ENCODE results near the gene PLXNC1. TPM values are rescaled to one million over a fixed set of nuclear protein-coding genes. Genes with fewer than 3 reads are reported as not detected.
"Not testable (repeated sequence)": the region's sequence is repeated elsewhere in the genome, so short reads cannot be mapped to it uniquely, and the experiment has no call there.

Gene PLXNC1
- polyA plus RNA-seq, 1 experiment = 2.2 TPM

- DNase-seq (ENCODE audit: low read depth) = no peak
- ChIA-PET POLR2A (no interaction called here), CTCF (no interaction called here)
- no peaks in the 10 kb centered on the region for H3K27me3 ChIP-seq (ENCODE audit: control insufficient read depth, insufficient read depth, low read length)
- H3K36me3 ChIP-seq (ENCODE audit: control insufficient read depth, insufficient read depth, low read length) = no peaks in the 10 kb centered on the region
- no peak for TF ChIP-seq CTCF (IDR thresholded peaks at IDR 0.05; ENCODE audit: insufficient read depth, low read depth, low read length)
- no peak overlapping the region for H3K4me3 ChIP-seq (ENCODE audit: low read depth, low read length)
Measured at GRCh38 chr12:94308612-94309011, 160.2 kb downstream of the PLXNC1 start.

- Histone ChIP-seq H3K4me3 (ENCODE audit: low read depth, low read length) (no peak overlapping the region), H3K27me3 (ENCODE audit: control insufficient read depth, insufficient read depth, low read length) (no peaks in the 10 kb centered on the region), H3K36me3 (ENCODE audit: control insufficient read depth, insufficient read depth, low read length) (no peaks in the 10 kb centered on the region)
- POLR2A ChIA-PET = no interaction called here
- TF ChIP-seq CTCF (IDR thresholded peaks at IDR 0.05; ENCODE audit: insufficient read depth, low read depth, low read length) = no peak
- CTCF ChIA-PET = no interaction called here
- no peak for DNase-seq (ENCODE audit: low read depth)
Measured at GRCh38 chr12:94309373-94309772, 161.0 kb downstream of the PLXNC1 start.

GRCh38 chr12:94312378-94312777 lies 164.0 kb downstream of the PLXNC1 start:
- H3K4me3 ChIP-seq (ENCODE audit: low read depth, low read length) = no peak overlapping the region
- H3K36me3 ChIP-seq (ENCODE audit: control insufficient read depth, insufficient read depth, low read length) = no peaks in the 10 kb centered on the region
- POLR2A ChIA-PET = no interaction called here
- H3K27me3 ChIP-seq (ENCODE audit: control insufficient read depth, insufficient read depth, low read length) = no peaks in the 10 kb centered on the region
- DNase-seq (ENCODE audit: low read depth) = no peak
- no peak for TF ChIP-seq CTCF (IDR thresholded peaks at IDR 0.05; ENCODE audit: insufficient read depth, low read depth, low read length)
- CTCF ChIA-PET = no interaction called here

- POLR2A ChIA-PET; DNase-seq (ENCODE audit: low read depth); H3K36me3 ChIP-seq (ENCODE audit: control insufficient read depth, insufficient read depth, low read length); H3K4me3 ChIP-seq (ENCODE audit: low read depth, low read length); H3K27me3 ChIP-seq (ENCODE audit: control insufficient read depth, insufficient read depth, low read length); CTCF ChIA-PET: not testable (repeated sequence)
Measured at GRCh38 chr12:94316600-94316999, 168.2 kb downstream of the PLXNC1 start.

GRCh38 chr12:94318181-94318580 lies 169.8 kb downstream of the PLXNC1 start:
- no peaks in the 10 kb centered on the region for H3K27me3 ChIP-seq (ENCODE audit: control insufficient read depth, insufficient read depth, low read length)
- no peak for TF ChIP-seq CTCF (IDR thresholded peaks at IDR 0.05; ENCODE audit: insufficient read depth, low read depth, low read length)
- ChIA-PET POLR2A (no interaction called here), CTCF (no interaction called here)
- H3K36me3 ChIP-seq (ENCODE audit: control insufficient read depth, insufficient read depth, low read length) = peaks cover 9% of the 10 kb centered on the region
- no peak for DNase-seq (ENCODE audit: low read depth)
- H3K4me3 ChIP-seq (ENCODE audit: low read depth, low read length) = no peak overlapping the region

GRCh38 chr12:94320109-94320508 lies 171.7 kb downstream of the PLXNC1 start:
- H3K4me3 ChIP-seq (ENCODE audit: low read depth, low read length) = no peak overlapping the region
- ChIA-PET CTCF (interaction anchor here (1.8 kb wide), 1 partner anchor 22 kb away, joined by 5 read pairs; no protein-coding TSS in a partner anchor), POLR2A (no interaction called here)
- no peak for DNase-seq (ENCODE audit: low read depth)
- H3K27me3 ChIP-seq (ENCODE audit: control insufficient read depth, insufficient read depth, low read length) = no peaks in the 10 kb centered on the region
- peaks cover 10% of the 10 kb centered on the region for H3K36me3 ChIP-seq (ENCODE audit: control insufficient read depth, insufficient read depth, low read length)
- TF ChIP-seq CTCF (IDR thresholded peaks at IDR 0.05; ENCODE audit: insufficient read depth, low read depth, low read length) = no peak

All from BJ (cell line).